Suprapubic skin (tissue), 4 donors: Measurements from ENCODE around the gene HCRT.

Source experiments
- EP300 ChIP-seq: sonication (generic); formaldehyde crosslinking; IDR thresholded peaks from one replicate; pipeline ENCODE4 v1.6.1; 2017; ENCODE audit warnings: antibody characterized with exemption
- POLR2A ChIP-seq, 2 donors: fragments of 450-650 bp; IDR thresholded peaks; one replicate each; pipeline ENCODE4 v1.6.1; 2017; ENCODE audit warnings: antibody characterized with exemption in 2 of 2, mild to moderate bottlenecking in 2 of 2, moderate library complexity in 2 of 2
- POLR2AphosphoS5 ChIP-seq, 3 donors: sonication (generic); formaldehyde crosslinking; IDR thresholded peaks; one replicate each; pipeline ENCODE4 v1.6.1; 2017; ENCODE audit warnings: antibody characterized with exemption in 3 of 3
- TF ChIP-seq, protein P1 (sequence below), 2 donors: fragments of 200-600 bp in 1 of 2; fragments of 450-650 bp in 1 of 2; sonication (generic) in 1 of 2; IDR thresholded peaks; one replicate each; pipeline ENCODE4 v1.5.1; 2016 to 2019; ENCODE audit warnings: antibody characterized with exemption in 2 of 2, mild to moderate bottlenecking in 1 of 2, moderate library complexity in 1 of 2

DNA sequence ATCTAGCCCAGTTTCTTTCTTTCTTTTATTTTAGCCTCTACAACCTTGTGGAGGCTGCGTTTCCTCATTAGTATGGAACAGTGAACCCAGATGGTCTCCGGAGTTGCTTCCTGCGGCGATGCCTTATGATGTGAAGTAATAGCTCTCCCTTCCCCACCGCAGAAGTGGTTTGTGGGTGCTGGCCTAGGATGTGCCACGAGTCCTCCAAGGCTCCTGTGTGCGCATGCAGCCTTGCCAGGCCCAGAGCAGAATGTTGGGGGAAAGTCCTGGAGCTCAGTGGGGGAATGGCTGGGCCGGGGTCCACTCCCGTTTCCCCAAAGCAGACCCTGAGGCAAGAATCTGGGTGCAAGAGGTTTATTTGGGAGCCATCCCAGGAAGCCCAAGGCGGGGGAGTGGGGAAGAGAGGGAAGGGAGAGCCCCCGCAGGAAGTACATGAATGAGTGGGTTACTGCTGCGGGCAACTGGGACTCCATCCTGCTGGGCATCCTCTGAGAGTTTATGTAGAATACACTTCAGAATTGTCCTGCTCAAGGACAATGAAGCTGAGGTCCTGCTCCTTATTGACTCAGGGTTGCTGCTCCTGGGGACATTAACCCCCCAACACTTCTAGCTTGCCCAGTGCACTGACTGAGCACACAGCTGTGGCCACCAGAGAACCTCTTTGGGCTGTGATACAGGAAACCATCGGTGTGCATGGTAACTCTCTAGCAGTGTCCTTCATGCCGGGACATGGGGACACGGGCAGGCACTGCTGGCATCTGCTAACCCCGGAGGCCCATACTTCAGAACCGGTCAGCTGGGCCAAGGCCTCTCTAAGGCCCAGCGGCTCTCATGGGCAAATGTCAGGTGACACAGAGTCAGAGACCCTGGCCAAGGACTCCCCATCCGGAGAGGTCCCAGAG lies 3.7 kb upstream of the HCRT start:
- TF ChIP-seq POLR2A (IDR thresholded peaks at IDR 0.05) (no peak), POLR2AphosphoS5 (IDR thresholded peaks at IDR 0.05) (no peak), EP300 (no peak)
- TF ChIP-seq, protein P1, sequence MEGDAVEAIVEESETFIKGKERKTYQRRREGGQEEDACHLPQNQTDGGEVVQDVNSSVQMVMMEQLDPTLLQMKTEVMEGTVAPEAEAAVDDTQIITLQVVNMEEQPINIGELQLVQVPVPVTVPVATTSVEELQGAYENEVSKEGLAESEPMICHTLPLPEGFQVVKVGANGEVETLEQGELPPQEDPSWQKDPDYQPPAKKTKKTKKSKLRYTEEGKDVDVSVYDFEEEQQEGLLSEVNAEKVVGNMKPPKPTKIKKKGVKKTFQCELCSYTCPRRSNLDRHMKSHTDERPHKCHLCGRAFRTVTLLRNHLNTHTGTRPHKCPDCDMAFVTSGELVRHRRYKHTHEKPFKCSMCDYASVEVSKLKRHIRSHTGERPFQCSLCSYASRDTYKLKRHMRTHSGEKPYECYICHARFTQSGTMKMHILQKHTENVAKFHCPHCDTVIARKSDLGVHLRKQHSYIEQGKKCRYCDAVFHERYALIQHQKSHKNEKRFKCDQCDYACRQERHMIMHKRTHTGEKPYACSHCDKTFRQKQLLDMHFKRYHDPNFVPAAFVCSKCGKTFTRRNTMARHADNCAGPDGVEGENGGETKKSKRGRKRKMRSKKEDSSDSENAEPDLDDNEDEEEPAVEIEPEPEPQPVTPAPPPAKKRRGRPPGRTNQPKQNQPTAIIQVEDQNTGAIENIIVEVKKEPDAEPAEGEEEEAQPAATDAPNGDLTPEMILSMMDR (IDR thresholded peaks at IDR 0.05): no peak
